Neural progenitor cell (in vitro differentiated cells): ENCODE measurements around the gene PPP6C.

Experiments used
- CTCF ChIP-seq: fragments of 200-600 bp; sonication (generic); IDR thresholded peaks from 2 replicates; pipeline ENCODE4 v1.5.1; 2017; ENCODE audit warnings: antibody characterized with exemption, mild to moderate bottlenecking
- EZH2 ChIP-seq: fragments of 200-600 bp; sonication (generic); IDR thresholded peaks from 2 replicates; pipeline ENCODE4 v1.6.1; 2017; ENCODE audit warnings: antibody characterized with exemption, mild to moderate bottlenecking, moderate library complexity
- EZH2phosphoT487 ChIP-seq: fragments of 200-600 bp; sonication (generic); IDR thresholded peaks from 2 replicates; pipeline ENCODE4 v1.6.1; 2017; ENCODE audit warnings: antibody characterized with exemption

DNA sequence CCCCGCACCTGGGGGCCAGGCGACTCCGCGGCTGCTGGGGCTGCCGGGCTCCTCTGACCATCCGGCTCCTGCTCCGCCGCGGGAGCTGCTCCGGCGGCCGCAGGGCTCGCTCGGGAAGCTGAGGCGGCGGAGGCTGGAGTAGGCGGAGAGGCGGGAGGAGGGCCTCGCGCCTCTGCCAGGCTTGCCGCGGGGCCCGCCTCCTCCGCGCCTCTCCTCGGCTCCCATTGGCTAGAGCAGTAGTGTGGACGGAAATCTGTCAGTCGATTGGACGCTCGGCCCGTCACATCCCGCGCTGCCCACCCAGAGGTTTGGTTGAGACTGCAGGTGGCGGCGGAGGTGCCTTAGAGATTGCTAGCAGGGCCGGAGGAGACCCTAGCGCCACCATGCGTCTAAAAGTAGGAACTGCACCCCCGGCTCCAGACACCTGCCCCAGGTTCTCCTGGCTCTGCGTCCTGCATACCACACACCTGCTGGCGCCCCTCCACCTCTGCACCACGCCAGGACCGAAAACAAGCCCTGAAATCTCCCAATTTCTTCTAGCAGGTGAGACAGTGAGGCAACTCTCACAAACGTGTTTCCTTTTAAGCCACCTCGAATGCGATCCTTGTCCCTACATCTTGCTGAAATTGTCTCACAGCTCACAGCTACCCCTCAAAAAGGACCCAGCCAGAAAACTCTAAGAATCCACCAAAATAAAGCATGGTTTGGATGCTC, 46.1 kb downstream of the PPP6C start, which contains the start of gene SCAI:
- no peak for TF ChIP-seq EZH2
- peak; percentile 90 for TF ChIP-seq CTCF
- TF ChIP-seq EZH2phosphoT487 = no peak
